WTC11 (cell line): ENCODE data around the gene CERS4.

Experiments used
- CBFB ChIP-seq: sonication (generic); formaldehyde crosslinking; IDR thresholded peaks from 2 replicates; pipeline ENCODE4 v1.8.1; 2022; ENCODE audit warnings: mild to moderate bottlenecking, low read depth, missing genetic modification reagents
- CTCF ChIP-seq: fragments of 200-600 bp; IDR thresholded peaks from 2 replicates; pipeline ENCODE4 v1.8.0; 2022; ENCODE audit warnings: antibody characterized with exemption
- ESRRA ChIP-seq: sonication (generic); formaldehyde crosslinking; IDR thresholded peaks from 2 replicates; pipeline ENCODE4 v1.8.1; 2022; ENCODE audit warnings: mild to moderate bottlenecking, missing genetic modification reagents, borderline replicate concordance
- ETV6 ChIP-seq: sonication (generic); formaldehyde crosslinking; IDR thresholded peaks from 2 replicates; pipeline ENCODE4 v1.8.1; 2022; ENCODE audit warnings: mild to moderate bottlenecking, missing genetic modification reagents
- IRF1 ChIP-seq: sonication (generic); formaldehyde crosslinking; IDR thresholded peaks from 2 replicates; pipeline ENCODE4 v1.8.0; 2023; ENCODE audit warnings: missing genetic modification reagents
- IRF2 ChIP-seq: sonication (generic); formaldehyde crosslinking; IDR thresholded peaks from 2 replicates; pipeline ENCODE4 v1.8.0; 2022; ENCODE audit warnings: low read depth, missing genetic modification reagents, borderline replicate concordance
- SP1 ChIP-seq: sonication (generic); formaldehyde crosslinking; conservative IDR thresholded peaks from 2 replicates; pipeline ENCODE4 v1.8.1; 2022; ENCODE audit warnings: missing genetic modification reagents

- TF ChIP-seq CTCF (no peak), SP1 (CRISPR knock-in tag) (no peak), ESRRA (no peak), IRF1 (CRISPR knock-in tag) (no peak), IRF2 (no peak), CBFB (CRISPR knock-in tag) (no peak), ETV6 (CRISPR knock-in tag) (no peak)
Observed at GRCh38 chr19:8204961-8205360, 4.2 kb upstream of the CERS4 start.
